SK-N-SH (cell line): ENCODE measurements around the gene LOX. TPM values are rescaled to one million over a fixed set of nuclear protein-coding genes. Genes with fewer than 3 reads are reported as not detected.
"Not testable (repeated sequence)": the region's sequence is repeated elsewhere in the genome, so short reads cannot be mapped to it uniquely, and the experiment has no call there.

Source experiments
- CTCF ChIA-PET: fragments of 300-600, 350-600 bp; formaldehyde crosslinking; extraction: SDS; loops from one replicate; lab custom pipeline; 2021; lab: Yijun Ruan, JAX
- POLR2A ChIA-PET: fragments of 350-600 bp; sonication (Branson Sonifier 250); formaldehyde crosslinking; extraction: SDS; loops from one replicate; lab custom pipeline; 2020; ENCODE audit warnings: antibody characterized with exemption, inconsistent platforms; lab: Yijun Ruan, JAX
- DNase-seq: peaks from one replicate; pipeline ENCODE4 v3.0.0; 2012
- H2AFZ ChIP-seq: fragments of 200-600 bp; sonication (generic); 2 replicates; pipeline ENCODE4 v1.8.1; 2016; ENCODE audit warnings: antibody characterized with exemption, mild to moderate bottlenecking, low read depth
- H3F3A ChIP-seq: fragments of 200-600 bp; sonication (generic); replicated peaks from 2 replicates; pipeline ENCODE3; 2016; ENCODE audit warnings: antibody characterized with exemption, mild to moderate bottlenecking; ENCODE audit not compliant: insufficient read depth
- H3K27ac ChIP-seq, 2 experiments: fragments of 200-500 bp in 1 of 2; fragments of 200-600 bp in 1 of 2; sonication (Bioruptor generic) in 1 of 2; sonication (generic), shearing (Covaris generic) in 1 of 2; 2 replicates each; pipeline versions ENCODE4 v1.5.1 to v1.6.1; 2014 to 2016; ENCODE audit warnings: low read depth in 2 of 2, inconsistent platforms in 1 of 2, low read length in 1 of 2, mild to moderate bottlenecking in 1 of 2, mixed read lengths in 1 of 2
- H3K27me3 ChIP-seq: fragments of 200-600 bp; sonication (generic), shearing (Covaris generic); 2 replicates; pipeline ENCODE4 v1.6.1; 2016; ENCODE audit warnings: mixed run types; ENCODE audit not compliant: insufficient read depth
- H3K36me3 ChIP-seq, 2 experiments: fragments of 200-500 bp in 1 of 2; fragments of 200-600 bp in 1 of 2; sonication (Bioruptor generic) in 1 of 2; sonication (generic) in 1 of 2; replicated peaks in 1 of 2; 2 replicates each; pipeline versions ENCODE3 to v1.5.1; 2014 to 2016; ENCODE audit warnings: low read length in 1 of 2, mild to moderate bottlenecking in 1 of 2; ENCODE audit not compliant: insufficient read depth in 2 of 2, control insufficient read depth in 1 of 2
- H3K4me1 ChIP-seq, 2 experiments: fragments of 200-500 bp in 1 of 2; fragments of 200-600 bp in 1 of 2; sonication (Bioruptor generic) in 1 of 2; sonication (generic), shearing (Covaris generic) in 1 of 2; 2 replicates each; pipeline versions ENCODE4 v1.5.1 to v1.6.1; 2014 to 2016; ENCODE audit warnings: low read depth in 1 of 2, low read length in 1 of 2, mixed run types in 1 of 2; ENCODE audit not compliant: insufficient read depth in 2 of 2, control insufficient read depth in 1 of 2
- H3K4me2 ChIP-seq: fragments of 200-600 bp; sonication (generic), shearing (Covaris generic); 2 replicates; pipeline ENCODE4 v1.6.1; 2017; ENCODE audit warnings: mixed run types
- H3K4me3 ChIP-seq, 2 experiments: fragments of 200-500 bp in 1 of 2; fragments of 200-600 bp in 1 of 2; sonication (Bioruptor generic) in 1 of 2; sonication (generic), shearing (Covaris generic) in 1 of 2; 2 replicates each; pipeline versions ENCODE4 v1.5.1 to v1.8.1; 2014 to 2016; ENCODE audit warnings: low read depth in 2 of 2, inconsistent platforms in 1 of 2, low read length in 1 of 2, mild to moderate bottlenecking in 1 of 2, mixed read lengths in 1 of 2, moderate library complexity in 1 of 2
- H3K79me2 ChIP-seq: fragments of 200-600 bp; sonication (generic); 2 replicates; pipeline ENCODE4 v1.8.1; 2017; ENCODE audit warnings: mild to moderate bottlenecking; ENCODE audit not compliant: insufficient read depth
- H3K9ac ChIP-seq: fragments of 200-600 bp; sonication (generic); 2 replicates; pipeline ENCODE4 v1.6.1; 2017; ENCODE audit warnings: mixed run types
- H3K9me2 ChIP-seq: fragments of 200-600 bp; sonication (generic); 2 replicates; pipeline ENCODE4 v1.6.1; 2017; ENCODE audit warnings: mixed run types
- H3K9me3 ChIP-seq: fragments of 200-600 bp; sonication (generic); 2 replicates; pipeline ENCODE4 v1.6.1; 2017; ENCODE audit warnings: mixed run types, mild to moderate bottlenecking, moderate library complexity
- H4K20me1 ChIP-seq: fragments of 200-600 bp; sonication (generic); 2 replicates; pipeline ENCODE4 v1.6.1; 2017; ENCODE audit warnings: mild to moderate bottlenecking, mixed run types; ENCODE audit not compliant: insufficient read depth
- CTCF ChIP-seq: fragments of 200-600 bp; sonication (generic); IDR thresholded peaks from 2 replicates; pipeline ENCODE4 v1.6.1; 2017; ENCODE audit warnings: antibody characterized with exemption, mild to moderate bottlenecking, moderate library complexity
- ELF1 ChIP-seq: IDR thresholded peaks from 2 replicates; pipeline ENCODE4 v1.4.0; 2012
- EP300 ChIP-seq, 2 experiments: IDR thresholded peaks; 2 replicates each; pipeline versions ENCODE4 v1.4.0 to v1.6.1; 2012; ENCODE audit warnings: borderline replicate concordance in 1 of 2, low read depth in 1 of 2, low read length in 1 of 2
- FOXJ3 ChIP-seq: sonication (generic); formaldehyde crosslinking; IDR thresholded peaks from 2 replicates; pipeline ENCODE4 v1.5.1; 2020; ENCODE audit warnings: mild to moderate bottlenecking, missing genetic modification reagents
- FOXM1 ChIP-seq: IDR thresholded peaks from 2 replicates; pipeline ENCODE4 v1.4.0; 2012; ENCODE audit warnings: low read depth, mild to moderate bottlenecking
- IRF3 ChIP-seq: fragments of 150-350 bp; IDR thresholded peaks from 2 replicates; pipeline ENCODE4 v1.6.1; 2016; ENCODE audit warnings: mild to moderate bottlenecking, low read depth, low read length
- MAX ChIP-seq: IDR thresholded peaks from 2 replicates; pipeline ENCODE4 v1.4.0; 2012; ENCODE audit warnings: low read depth
- MEF2A ChIP-seq: IDR thresholded peaks from 2 replicates; pipeline ENCODE4 v1.4.0; 2012; ENCODE audit warnings: low read depth, borderline replicate concordance
- MXI1 ChIP-seq: IDR thresholded peaks from 2 replicates; pipeline ENCODE4 v1.6.1; 2012; ENCODE audit warnings: mild to moderate bottlenecking, low read depth, low read length, improper control_type of control experiment
- NFIC ChIP-seq: IDR thresholded peaks from 2 replicates; pipeline ENCODE4 v1.4.0; 2012; ENCODE audit warnings: borderline replicate concordance
- REST ChIP-seq: IDR thresholded peaks from 2 replicates; pipeline ENCODE4 v1.6.1; 2012; ENCODE audit warnings: mild to moderate bottlenecking, low read depth, low read length, moderate library complexity
- RFX5 ChIP-seq: IDR thresholded peaks from 2 replicates; pipeline ENCODE4 v1.6.1; 2012; ENCODE audit warnings: mild to moderate bottlenecking, improper control_type of control experiment, low read length
- SIN3A ChIP-seq: IDR thresholded peaks from 2 replicates; pipeline ENCODE4 v1.6.1; 2012; ENCODE audit warnings: low read depth, mild to moderate bottlenecking, low read length, moderate library complexity, borderline replicate concordance
- SMC3 ChIP-seq: IDR thresholded peaks from 2 replicates; pipeline ENCODE4 v1.6.1; 2012; ENCODE audit warnings: low read depth, low read length, improper control_type of control experiment
- TAF1 ChIP-seq: IDR thresholded peaks from 2 replicates; pipeline ENCODE4 v1.6.1; 2012; ENCODE audit warnings: low read depth, mild to moderate bottlenecking, low read length, moderate library complexity, borderline replicate concordance
- TCF12 ChIP-seq: IDR thresholded peaks from 2 replicates; pipeline ENCODE4 v1.4.0; 2012
- TEAD4 ChIP-seq: IDR thresholded peaks from 2 replicates; pipeline ENCODE4 v1.4.0; 2012; ENCODE audit warnings: mild to moderate bottlenecking, borderline replicate concordance; ENCODE audit not compliant: insufficient read depth
- USF1 ChIP-seq: IDR thresholded peaks from 2 replicates; pipeline ENCODE4 v1.4.0; 2012; ENCODE audit warnings: low read depth, borderline replicate concordance
- YY1 ChIP-seq: IDR thresholded peaks from 2 replicates; pipeline ENCODE4 v1.4.0; 2012; ENCODE audit warnings: low read depth, mild to moderate bottlenecking
- WGBS: methylation state at CpG from one replicate; pipeline ENCODE4 v1.1.6; 2017; ENCODE audit warnings: low lambda C conversion rate; 5-methylcytosine and 5-hydroxymethylcytosine counted together
- polyA plus RNA-seq, 3 experiments: library from polyadenylated mRNA; depleted of rRNA; stranded (reverse); fragments of >200 nt; gene quantifications; 2 replicates each; pipeline ENCODE4 v1.2.3, GENCODE V29; 2012

LOX gene
- polyA plus RNA-seq, 1 of the 3 experiments (the other 2 are of a cell fraction): 36.3 TPM

GRCh38 chr5:122094251-122094650 is 16.2 kb upstream of the LOX start:
- H2AFZ ChIP-seq, H3K4me3 ChIP-seq, H4K20me1 ChIP-seq, H3K36me3 ChIP-seq, DNase-seq, H3K79me2 ChIP-seq, H3K9me2 ChIP-seq, H3K9me3 ChIP-seq, H3K27me3 ChIP-seq, POLR2A ChIA-PET: not testable (repeated sequence)
- Histone ChIP-seq H3K4me1 (peaks cover 0 to 32% of the 10 kb centered on the region in 2 experiments; a peak in 3 of 4 replicates), H3K9ac (peak overlapping the region; percentile 58), H3K4me2 (peak overlapping the region; percentile 70), H3F3A (peaks cover 44% of the 10 kb centered on the region), H3K27ac (peak overlapping the region; percentile 68 to 93; a peak in 3 of 4 replicates)
- CTCF ChIA-PET: interaction anchor here (0.6 to 3.6 kb wide), 5 partner anchors 10 to 1516 kb away, joined by 3 to 15 read pairs (median 6); no protein-coding TSS in a partner anchor
- 81% methylated on average over 5 of the region's 5 CpGs for WGBS

GRCh38 chr5:122093415-122094180 is 15.5 kb upstream of the LOX start:
- H3K4me2 ChIP-seq: peak overlapping the region; percentile 70
- 62% methylated on average over 7 of the region's 7 CpGs for WGBS
- 0 out of 4 replicates have a peak overlapping the region, but pooled peaks of 1 of the 2 experiments have one; percentile 6 for H3K4me3 ChIP-seq
- no peaks in the 10 kb centered on the region for H3K36me3 ChIP-seq
- H3K27me3 ChIP-seq: no peaks in the 10 kb centered on the region
- CTCF ChIA-PET: interaction anchor here (0.6 to 3.6 kb wide), 4 partner anchors 9 to 1516 kb away, joined by 3 to 15 read pairs (median 6); no protein-coding TSS in a partner anchor
- no peaks in the 10 kb centered on the region for H4K20me1 ChIP-seq
- no peaks in the 10 kb centered on the region for H3K9me3 ChIP-seq
- H3K79me2 ChIP-seq: no peaks in the 10 kb centered on the region
- POLR2A ChIA-PET: no interaction called here
- no peaks in the 10 kb centered on the region for H3K9me2 ChIP-seq
- H3K9ac ChIP-seq: peak overlapping the region; percentile 58
- peak overlapping the region; percentile 76 to 93; a peak in 3 of 4 replicates for H3K27ac ChIP-seq
- H3F3A ChIP-seq: peaks cover 41% of the 10 kb centered on the region
- peaks cover 0 to 32% of the 10 kb centered on the region in 2 experiments; a peak in 3 of 4 replicates for H3K4me1 ChIP-seq
- H2AFZ ChIP-seq: peak overlapping the region; percentile 73
- DNase-seq: no peak
- TF ChIP-seq FOXJ3 (CRISPR knock-in tag): no peak
- 0 out of 2 replicates have a peak, but pooled peaks have one; percentile 26 for TF ChIP-seq USF1
- no peak for TF ChIP-seq FOXM1
- no peak for TF ChIP-seq IRF3
- TF ChIP-seq MEF2A: no peak
- TF ChIP-seq SIN3A: no peak
- no peak for TF ChIP-seq NFIC
- no peak for TF ChIP-seq CTCF
- TF ChIP-seq EP300 (IDR thresholded peaks at IDR 0.05; ENCODE audit: borderline replicate concordance in 1 of 2, low read depth in 1 of 2, low read length in 1 of 2): peak in 1 of 2 experiments; percentile 33; a peak in 1 of 4 replicates
- TF ChIP-seq TCF12: peak; percentile 70
- no peak for TF ChIP-seq ELF1
- no peak for TF ChIP-seq REST
- no peak for TF ChIP-seq SMC3
- no peak for TF ChIP-seq MXI1
- no peak for TF ChIP-seq RFX5
- no peak for TF ChIP-seq MAX
- TF ChIP-seq TAF1: no peak
- TF ChIP-seq YY1: no peak
- no peak for TF ChIP-seq TEAD4
